ENCODE results near the gene GSPT2.

DNA sequence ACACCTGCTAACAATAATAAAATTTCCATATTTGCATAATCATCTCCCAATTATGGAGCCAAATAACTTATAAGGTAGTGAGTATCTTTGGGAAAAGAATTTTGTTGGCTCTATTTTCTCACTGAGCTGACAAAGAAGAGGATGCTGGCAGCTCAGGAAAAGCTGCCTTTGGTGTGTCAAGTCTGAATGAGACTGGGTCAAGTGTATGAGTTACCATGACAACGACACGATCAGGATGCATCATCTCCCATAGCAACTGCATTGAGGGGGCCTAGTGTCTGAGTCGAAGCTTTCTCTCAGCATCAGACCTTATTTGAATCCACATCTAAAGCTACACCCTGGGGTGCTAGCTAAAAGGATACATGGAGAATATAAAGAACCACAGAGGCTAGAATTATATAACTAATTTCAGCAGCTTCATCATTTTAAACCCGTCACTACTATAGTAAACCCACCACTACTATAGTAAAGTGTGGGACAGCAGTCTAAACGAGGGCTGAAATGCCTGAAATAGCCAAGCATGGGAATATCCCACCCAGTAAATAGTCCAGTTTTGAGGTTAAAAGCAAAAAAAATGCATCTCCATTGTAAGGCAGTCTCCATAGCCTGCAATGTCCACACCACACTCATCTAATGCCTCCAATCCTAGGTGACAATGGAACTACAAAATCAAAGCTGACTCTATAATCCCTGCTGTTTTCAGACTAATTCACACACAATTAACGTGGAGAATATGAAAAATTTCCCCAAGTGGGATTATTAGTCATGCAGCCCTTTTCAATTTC, 16.0 kb downstream of the GSPT2 start:
- TF ChIP-seq JUND (IDR thresholded peaks at IDR 0.05): no peak
- TF ChIP-seq, protein P1, sequence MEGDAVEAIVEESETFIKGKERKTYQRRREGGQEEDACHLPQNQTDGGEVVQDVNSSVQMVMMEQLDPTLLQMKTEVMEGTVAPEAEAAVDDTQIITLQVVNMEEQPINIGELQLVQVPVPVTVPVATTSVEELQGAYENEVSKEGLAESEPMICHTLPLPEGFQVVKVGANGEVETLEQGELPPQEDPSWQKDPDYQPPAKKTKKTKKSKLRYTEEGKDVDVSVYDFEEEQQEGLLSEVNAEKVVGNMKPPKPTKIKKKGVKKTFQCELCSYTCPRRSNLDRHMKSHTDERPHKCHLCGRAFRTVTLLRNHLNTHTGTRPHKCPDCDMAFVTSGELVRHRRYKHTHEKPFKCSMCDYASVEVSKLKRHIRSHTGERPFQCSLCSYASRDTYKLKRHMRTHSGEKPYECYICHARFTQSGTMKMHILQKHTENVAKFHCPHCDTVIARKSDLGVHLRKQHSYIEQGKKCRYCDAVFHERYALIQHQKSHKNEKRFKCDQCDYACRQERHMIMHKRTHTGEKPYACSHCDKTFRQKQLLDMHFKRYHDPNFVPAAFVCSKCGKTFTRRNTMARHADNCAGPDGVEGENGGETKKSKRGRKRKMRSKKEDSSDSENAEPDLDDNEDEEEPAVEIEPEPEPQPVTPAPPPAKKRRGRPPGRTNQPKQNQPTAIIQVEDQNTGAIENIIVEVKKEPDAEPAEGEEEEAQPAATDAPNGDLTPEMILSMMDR (IDR thresholded peaks at IDR 0.05; ENCODE audit: low read depth, low read length, missing input control): no peak
- TF ChIP-seq, protein P2, sequence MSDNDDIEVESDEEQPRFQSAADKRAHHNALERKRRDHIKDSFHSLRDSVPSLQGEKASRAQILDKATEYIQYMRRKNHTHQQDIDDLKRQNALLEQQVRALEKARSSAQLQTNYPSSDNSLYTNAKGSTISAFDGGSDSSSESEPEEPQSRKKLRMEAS (IDR thresholded peaks at IDR 0.05): no peak
- TF ChIP-seq, protein P3, sequence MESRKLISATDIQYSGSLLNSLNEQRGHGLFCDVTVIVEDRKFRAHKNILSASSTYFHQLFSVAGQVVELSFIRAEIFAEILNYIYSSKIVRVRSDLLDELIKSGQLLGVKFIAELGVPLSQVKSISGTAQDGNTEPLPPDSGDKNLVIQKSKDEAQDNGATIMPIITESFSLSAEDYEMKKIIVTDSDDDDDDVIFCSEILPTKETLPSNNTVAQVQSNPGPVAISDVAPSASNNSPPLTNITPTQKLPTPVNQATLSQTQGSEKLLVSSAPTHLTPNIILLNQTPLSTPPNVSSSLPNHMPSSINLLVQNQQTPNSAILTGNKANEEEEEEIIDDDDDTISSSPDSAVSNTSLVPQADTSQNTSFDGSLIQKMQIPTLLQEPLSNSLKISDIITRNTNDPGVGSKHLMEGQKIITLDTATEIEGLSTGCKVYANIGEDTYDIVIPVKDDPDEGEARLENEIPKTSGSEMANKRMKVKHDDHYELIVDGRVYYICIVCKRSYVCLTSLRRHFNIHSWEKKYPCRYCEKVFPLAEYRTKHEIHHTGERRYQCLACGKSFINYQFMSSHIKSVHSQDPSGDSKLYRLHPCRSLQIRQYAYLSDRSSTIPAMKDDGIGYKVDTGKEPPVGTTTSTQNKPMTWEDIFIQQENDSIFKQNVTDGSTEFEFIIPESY (IDR thresholded peaks at IDR 0.05): no peak

All from liver (tissue), 3 donors.